NCI-H1436 treated with DMSO at 0.1 percent for 48 hours (cell line): ENCODE data around the gene GIMAP8.
"Not testable (repeated sequence)": the region's sequence is repeated elsewhere in the genome, so short reads cannot be mapped to it uniquely, and the experiment has no call there.

Experiments used
- DNase-seq: peaks from one replicate; lab custom pipeline; 2025; lab: John Stamatoyannopoulos, UW

GIMAP8 gene

GRCh38 chr7:150439967-150440366 lies 10.5 kb upstream of the GIMAP8 start:
- no peak for DNase-seq

GRCh38 chr7:150441524-150441923 lies 8.9 kb upstream of the GIMAP8 start:
- DNase-seq: no peak

GRCh38 chr7:150442811-150443210 lies 7.6 kb upstream of the GIMAP8 start:
- DNase-seq: no peak

- DNase-seq: no peak
Measured at GRCh38 chr7:150443793-150444540, 6.5 kb upstream of the GIMAP8 start.

- no peak for DNase-seq
Measured at GRCh38 chr7:150444674-150445365, 5.6 kb upstream of the GIMAP8 start.

GRCh38 chr7:150446288-150446938 lies 4.0 kb upstream of the GIMAP8 start:
- DNase-seq: no peak

- DNase-seq: no peak
Measured at GRCh38 chr7:150447966-150448788, 2.3 kb upstream of the GIMAP8 start.

- no peak for DNase-seq
Measured at GRCh38 chr7:150448789-150449147, 1.7 kb upstream of the GIMAP8 start.

- DNase-seq: no peak
Measured at GRCh38 chr7:150449206-150449952, 1.1 kb upstream of the GIMAP8 start.

GRCh38 chr7:150451097-150451793 lies 815 bp downstream of the GIMAP8 start:
- DNase-seq: no peak

GRCh38 chr7:150451833-150452461 lies 1.5 kb downstream of the GIMAP8 start:
- DNase-seq: no peak

- DNase-seq: no peak
Measured at GRCh38 chr7:150453181-150453580, 2.8 kb downstream of the GIMAP8 start.

GRCh38 chr7:150453892-150454291 lies 3.5 kb downstream of the GIMAP8 start:
- DNase-seq: no peak

- DNase-seq: not testable (repeated sequence)
Measured at GRCh38 chr7:150457064-150457463, 6.6 kb downstream of the GIMAP8 start.

- no peak for DNase-seq
Measured at GRCh38 chr7:150458235-150458634, 7.8 kb downstream of the GIMAP8 start.

- DNase-seq: no peak
Measured at GRCh38 chr7:150458756-150459155, 8.3 kb downstream of the GIMAP8 start.

GRCh38 chr7:150461520-150461919 lies 11.1 kb downstream of the GIMAP8 start:
- no peak for DNase-seq

- no peak for DNase-seq
Measured at GRCh38 chr7:150462413-150462812, 12.0 kb downstream of the GIMAP8 start.

GRCh38 chr7:150463461-150463860 lies 13.0 kb downstream of the GIMAP8 start:
- no peak for DNase-seq

- DNase-seq: no peak
Measured at GRCh38 chr7:150464962-150465361, 14.5 kb downstream of the GIMAP8 start.
